Measurements from ENCODE around the gene FAM171A1.

GRCh38 chr10:15329437-15329836 lies 41.7 kb downstream of the FAM171A1 start:
- TF ChIP-seq CTCF (IDR thresholded peaks at IDR 0.05; ENCODE audit: low read depth, low read length), result no peak
- no peak for TF ChIP-seq EZH2phosphoT487 (IDR thresholded peaks at IDR 0.05; ENCODE audit: low read depth)

Measured in OCI-LY3 (cell line).